Right atrium auricular region (tissue), 2 donors: Measurements from ENCODE around the gene ZNF791. TPM values are rescaled to one million over a fixed set of nuclear protein-coding genes. Genes with fewer than 3 reads are reported as not detected.
"Not testable (repeated sequence)": the region's sequence is repeated elsewhere in the genome, so short reads cannot be mapped to it uniquely, and the experiment has no call there.

Source experiments
- DNase-seq: peaks from one replicate; pipeline ENCODE4 v3.0.0-alpha.2; 2019; ENCODE audit warnings: low spot score
- H3K27ac ChIP-seq, 2 donors: fragments of 200-600 bp; sonication (generic); 1 replicate in 1 of 2; 2 replicates in 1 of 2; pipeline ENCODE4 v1.5.1; 2016 to 2019
- H3K27me3 ChIP-seq, 2 donors: fragments of 200-600 bp; sonication (generic); one replicate each; pipeline versions ENCODE4 v1.5.1 to v1.6.0; 2017 to 2019
- H3K36me3 ChIP-seq: fragments of 200-600 bp; sonication (generic); one replicate; pipeline ENCODE4 v1.5.1; 2016
- H3K4me1 ChIP-seq, 2 donors: fragments of 200-600 bp; sonication (generic); one replicate each; pipeline versions ENCODE4 v1.5.1 to v1.6.0; 2017 to 2019
- H3K4me3 ChIP-seq, 2 donors: fragments of 200-600 bp; sonication (generic); 1 replicate in 1 of 2; 2 replicates in 1 of 2; pipeline ENCODE4 v1.5.1; 2017 to 2019; ENCODE audit warnings: mild to moderate bottlenecking in 1 of 2, moderate library complexity in 1 of 2
- H3K9me3 ChIP-seq, 2 donors: fragments of 200-600 bp; sonication (generic); one replicate each; pipeline ENCODE4 v1.5.1; 2019
- total RNA-seq, 2 donors: library from RNA; depleted of rRNA; stranded (reverse); fragments of >200 nt; gene quantifications; one replicate each; pipeline ENCODE4 v1.1.0, GENCODE V29; 2016
- TF ChIP-seq, protein P1 (sequence below), 2 donors: fragments of 200-600 bp; sonication (generic); IDR thresholded peaks; one replicate each; pipeline ENCODE4 v1.5.1; 2019; ENCODE audit warnings: antibody characterized with exemption in 2 of 2

Gene ZNF791
- total RNA-seq, 2 donors from 2014 or later = 8.2 to 10.1 TPM

DNA sequence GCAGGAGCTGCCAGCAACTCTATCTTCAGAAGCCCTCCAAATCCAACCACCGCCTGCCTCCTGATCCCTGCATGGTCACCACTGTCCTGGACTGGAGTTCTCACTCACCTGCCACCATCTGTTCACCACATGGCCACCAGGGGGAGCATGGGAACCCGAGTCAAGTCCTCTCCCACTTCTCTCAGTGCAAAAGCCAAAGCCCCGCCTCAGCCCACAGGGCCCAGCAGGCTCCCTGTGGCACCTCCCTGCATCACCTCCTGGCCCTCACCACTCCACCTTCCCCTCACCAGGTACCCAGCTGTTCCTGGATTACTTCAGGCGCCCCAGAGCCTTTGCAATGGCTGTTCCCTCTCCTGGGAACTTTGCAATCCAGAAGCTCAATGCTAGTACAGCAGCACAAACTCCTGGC, 65.7 kb downstream of the ZNF791 start:
- no peak overlapping the region for H3K27ac ChIP-seq
- TF ChIP-seq, protein P1, sequence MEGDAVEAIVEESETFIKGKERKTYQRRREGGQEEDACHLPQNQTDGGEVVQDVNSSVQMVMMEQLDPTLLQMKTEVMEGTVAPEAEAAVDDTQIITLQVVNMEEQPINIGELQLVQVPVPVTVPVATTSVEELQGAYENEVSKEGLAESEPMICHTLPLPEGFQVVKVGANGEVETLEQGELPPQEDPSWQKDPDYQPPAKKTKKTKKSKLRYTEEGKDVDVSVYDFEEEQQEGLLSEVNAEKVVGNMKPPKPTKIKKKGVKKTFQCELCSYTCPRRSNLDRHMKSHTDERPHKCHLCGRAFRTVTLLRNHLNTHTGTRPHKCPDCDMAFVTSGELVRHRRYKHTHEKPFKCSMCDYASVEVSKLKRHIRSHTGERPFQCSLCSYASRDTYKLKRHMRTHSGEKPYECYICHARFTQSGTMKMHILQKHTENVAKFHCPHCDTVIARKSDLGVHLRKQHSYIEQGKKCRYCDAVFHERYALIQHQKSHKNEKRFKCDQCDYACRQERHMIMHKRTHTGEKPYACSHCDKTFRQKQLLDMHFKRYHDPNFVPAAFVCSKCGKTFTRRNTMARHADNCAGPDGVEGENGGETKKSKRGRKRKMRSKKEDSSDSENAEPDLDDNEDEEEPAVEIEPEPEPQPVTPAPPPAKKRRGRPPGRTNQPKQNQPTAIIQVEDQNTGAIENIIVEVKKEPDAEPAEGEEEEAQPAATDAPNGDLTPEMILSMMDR (IDR thresholded peaks at IDR 0.05) = peak; percentile 71 to 89

GRCh38 chr19:12676928-12677327, 66.2 kb downstream of the ZNF791 start:
- peaks cover 61% of the 10 kb centered on the region for H3K36me3 ChIP-seq
- H3K4me1 ChIP-seq = peaks cover 0 to 10% of the 10 kb centered on the region in 2 donors
- H3K9me3 ChIP-seq = no peaks in the 10 kb centered on the region
- no peaks in the 10 kb centered on the region for H3K27me3 ChIP-seq
- no peak overlapping the region for H3K4me3 ChIP-seq
- no peak for DNase-seq
- TF ChIP-seq, protein P1 (IDR thresholded peaks at IDR 0.05) = no peak
- no peak overlapping the region for H3K27ac ChIP-seq

More for the DNA sequence above, 65.7 kb downstream of the ZNF791 start:
- Histone ChIP-seq H3K36me3 (peaks cover 61% of the 10 kb centered on the region), H3K9me3 (no peaks in the 10 kb centered on the region), H3K27me3 (no peaks in the 10 kb centered on the region), H3K4me1 (peaks cover 0 to 10% of the 10 kb centered on the region in 2 donors), H3K4me3 (no peak overlapping the region)
- peak; percentile 83 for DNase-seq

GRCh38 chr19:12678039-12678438, 67.3 kb downstream of the ZNF791 start:
- not testable (repeated sequence) for H3K9me3 ChIP-seq, H3K27ac ChIP-seq, H3K4me3 ChIP-seq, DNase-seq, H3K27me3 ChIP-seq
- peaks cover 61% of the 10 kb centered on the region for H3K36me3 ChIP-seq
- H3K4me1 ChIP-seq = peaks cover 0 to 10% of the 10 kb centered on the region in 2 donors

DNA sequence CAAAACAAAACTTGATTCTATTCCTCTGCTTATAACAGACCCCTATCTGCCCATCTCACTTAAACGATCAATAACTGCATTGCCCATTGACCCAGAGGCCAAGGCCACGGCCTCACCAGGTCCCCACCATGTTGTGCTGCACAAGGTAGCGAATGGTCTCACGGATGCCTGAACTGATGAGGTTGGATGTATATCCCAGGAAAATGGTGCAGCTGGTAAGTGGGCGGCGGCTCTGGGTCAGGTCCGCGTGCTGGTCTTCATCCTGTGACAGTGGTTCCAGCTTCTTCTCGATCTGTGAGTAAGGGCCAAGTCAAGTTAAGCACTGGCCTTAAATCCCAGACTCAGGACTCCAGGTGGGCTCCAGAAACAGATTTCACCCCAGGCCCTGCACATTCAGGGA, 69.3 kb downstream of the ZNF791 start:
- Histone ChIP-seq H3K4me3 (no peak overlapping the region), H3K4me1 (peaks cover 0 to 10% of the 10 kb centered on the region in 2 donors), H3K27ac (no peak overlapping the region), H3K9me3 (no peaks in the 10 kb centered on the region), H3K27me3 (no peaks in the 10 kb centered on the region), H3K36me3 (peaks cover 46% of the 10 kb centered on the region)
- no peak for DNase-seq
- TF ChIP-seq, protein P1 (IDR thresholded peaks at IDR 0.05) = no peak

- Histone ChIP-seq H3K27ac (peak within 1 kb of the TSS; percentile 90 to 96), H3K9me3 (no peaks in the 10 kb centered on the region), H3K27me3 (no peaks in the 10 kb centered on the region), H3K4me3 (peak within 1 kb of the TSS; percentile 86 to 89), H3K36me3 (peaks cover 35% of the 10 kb centered on the region), H3K4me1 (peaks cover 0 to 10% of the 10 kb centered on the region in 2 donors)
- TF ChIP-seq, protein P1 (IDR thresholded peaks at IDR 0.05) = no peak
- peak; percentile 92 for DNase-seq
Observed at GRCh38 chr19:12681074-12681987, 70.6 kb downstream of the ZNF791 start, which contains the start of gene DHPS. DHPS (minus strand) TSS chr19:12681880; CDS start chr19:12681766, 114 bp downstream.

Other genes starting within 250 kb of the ZNF791 start
- gene ZNF442, start 245.2 kb upstream of the ZNF791 start, total RNA-seq = 1 to 10 TPM; 1.0 to 1.8 TPM
- 1 to 10 TPM; 2.0 to 2.2 TPM for gene ZNF799, start 209.6 kb upstream of the ZNF791 start, total RNA-seq
- gene ZNF443, start 169.9 kb upstream of the ZNF791 start, total RNA-seq = 1 to 10 TPM; 1.7 to 2.6 TPM
- gene ZNF709, start 126.1 kb upstream of the ZNF791 start, total RNA-seq = 1 to 10 TPM; 1.6 to 2.0 TPM
- gene ZNF564, start 59.4 kb upstream of the ZNF791 start, total RNA-seq = 1 to 10 TPM; 8.5 to 8.6 TPM
- 1 to 10 TPM; 2.5 to 4.5 TPM for gene ZNF490, start 107 bp upstream of the ZNF791 start, total RNA-seq
- 10 to 100 TPM; 33.7 to 35.5 TPM for gene MAN2B1, start 55.8 kb downstream of the ZNF791 start, total RNA-seq
- 10 to 100 TPM; 10.1 to 11.6 TPM for gene WDR83, start 55.9 kb downstream of the ZNF791 start, total RNA-seq
- 10 to 100 TPM; 59.8 to 60.1 TPM for gene DHPS, start 71.0 kb downstream of the ZNF791 start, total RNA-seq
- gene GNG14, start 77.1 kb downstream of the ZNF791 start, total RNA-seq = not detected
- gene FBXW9, start 85.7 kb downstream of the ZNF791 start, total RNA-seq = 1 to 10 TPM; 1.8 TPM
- 10 to 100 TPM; 35.9 to 55.2 TPM for gene TNPO2, start 113.0 kb downstream of the ZNF791 start, total RNA-seq
- 100 to 1,000 TPM; 262 to 287 TPM for gene TRIR, start 123.8 kb downstream of the ZNF791 start, total RNA-seq
- 10 to 100 TPM; 44.6 to 55.1 TPM for gene GET3, start 126.6 kb downstream of the ZNF791 start, total RNA-seq
- not detected for gene BEST2, start 140.9 kb downstream of the ZNF791 start, total RNA-seq
- gene HOOK2, start 164.6 kb downstream of the ZNF791 start, total RNA-seq = 10 to 100 TPM; 11.4 to 12.2 TPM
- gene JUNB, start 180.6 kb downstream of the ZNF791 start, total RNA-seq = 100 to 1,000 TPM; 321 to 506 TPM
- 100 to 1,000 TPM; 702 to 859 TPM for gene PRDX2, start 190.9 kb downstream of the ZNF791 start, total RNA-seq
- gene THSD8, start 191.1 kb downstream of the ZNF791 start, total RNA-seq = not detected
- 1 to 10 TPM; 3.1 to 4.0 TPM for gene RNASEH2A, start 195.7 kb downstream of the ZNF791 start, total RNA-seq
- gene RTBDN, start 223.7 kb downstream of the ZNF791 start, total RNA-seq = not detected
- gene MAST1, start 227.6 kb downstream of the ZNF791 start, total RNA-seq = not detected